HG02852 (cell line): Measurements from ENCODE around the gene XG.
"Not testable (repeated sequence)": the region's sequence is repeated elsewhere in the genome, so short reads cannot be mapped to it uniquely, and the experiment has no call there.

ENCODE experiments used
- ATAC-seq: cut with Tn5 transposase; IDR thresholded peaks from one replicate; pipeline ENCODE4 v1.9.1; 2021; ENCODE audit warnings: mild to moderate bottlenecking, moderate library complexity; ENCODE audit not compliant: unreplicated experiment

XG gene

DNA sequence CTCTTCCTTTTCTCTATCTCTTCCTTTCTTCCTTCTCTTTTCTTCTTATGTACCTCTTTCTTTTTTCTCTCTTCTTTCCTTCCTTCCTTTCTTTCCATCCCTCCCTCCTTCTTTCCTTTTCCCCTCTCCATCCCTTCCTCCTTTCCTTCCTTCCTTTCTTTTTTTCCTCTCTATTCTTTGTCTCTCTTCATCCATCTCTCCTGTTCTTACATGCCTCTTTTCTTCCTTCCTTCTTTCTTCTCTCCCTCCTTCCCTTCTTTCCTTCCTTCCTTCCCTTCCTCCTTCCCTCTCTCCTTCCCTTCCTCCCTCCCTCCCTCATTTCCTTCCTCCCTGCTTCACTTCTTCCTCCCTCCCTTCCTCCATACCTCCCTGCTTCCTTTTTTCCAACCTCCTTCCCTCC, 19.2 kb upstream of the XG start:
- no peak for ATAC-seq

DNA sequence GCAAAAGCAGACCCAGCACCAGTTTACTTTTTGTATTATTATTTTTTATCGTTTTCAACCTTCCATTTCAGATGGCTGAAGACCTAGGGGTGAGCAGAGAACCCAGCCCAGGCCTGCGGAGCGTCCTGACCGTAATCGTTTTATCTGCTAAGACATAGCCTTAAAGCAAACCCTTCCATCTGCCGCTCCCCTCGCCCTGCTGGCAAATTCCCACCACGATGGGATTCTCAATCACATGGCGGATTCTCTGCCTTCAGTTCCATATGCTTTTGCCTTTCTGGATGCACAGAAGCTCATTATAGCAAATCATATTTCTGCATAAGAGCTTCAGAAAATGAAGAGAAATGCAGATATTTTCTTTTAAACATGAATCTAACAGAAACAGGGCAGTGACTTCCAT, 18.6 kb upstream of the XG start:
- ATAC-seq: no peak

DNA sequence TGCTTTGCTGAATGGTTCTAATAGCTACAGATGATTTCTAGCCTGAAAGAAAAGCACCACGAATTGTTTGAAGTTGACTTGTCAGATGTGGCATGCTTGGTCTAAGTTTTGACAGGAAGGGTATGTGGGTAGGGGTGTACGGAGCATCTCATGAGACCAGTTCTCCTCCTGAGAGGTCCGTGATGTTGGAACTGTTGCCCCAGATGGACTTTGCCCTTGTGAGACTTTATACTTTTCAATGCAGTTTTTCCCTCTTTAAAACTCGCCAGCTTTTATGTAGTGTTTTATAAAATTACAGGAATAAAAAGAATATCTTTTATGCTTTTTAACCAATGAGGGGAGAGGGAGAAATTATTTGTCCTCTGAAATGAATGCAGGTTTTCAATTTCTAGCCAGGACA, 16.6 kb upstream of the XG start:
- ATAC-seq: no peak

DNA sequence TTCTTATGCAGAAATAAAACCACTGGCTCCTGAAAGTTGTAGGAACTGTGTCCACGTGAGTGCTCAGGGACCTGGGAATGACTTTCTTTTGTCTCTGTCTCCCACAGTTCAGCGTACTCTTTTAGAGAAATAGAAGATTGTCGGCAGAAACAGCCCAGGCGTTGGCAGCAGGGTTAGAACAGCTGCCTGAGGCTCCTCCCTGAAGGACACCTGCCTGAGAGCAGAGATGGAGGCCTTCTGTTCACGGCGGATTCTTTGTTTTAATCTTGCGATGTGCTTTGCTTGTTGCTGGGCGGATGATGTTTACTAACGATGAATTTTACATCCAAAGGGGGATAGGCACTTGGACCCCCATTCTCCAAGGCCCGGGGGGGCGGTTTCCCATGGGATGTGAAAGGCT, 11.2 kb upstream of the XG start:
- no peak for ATAC-seq

DNA sequence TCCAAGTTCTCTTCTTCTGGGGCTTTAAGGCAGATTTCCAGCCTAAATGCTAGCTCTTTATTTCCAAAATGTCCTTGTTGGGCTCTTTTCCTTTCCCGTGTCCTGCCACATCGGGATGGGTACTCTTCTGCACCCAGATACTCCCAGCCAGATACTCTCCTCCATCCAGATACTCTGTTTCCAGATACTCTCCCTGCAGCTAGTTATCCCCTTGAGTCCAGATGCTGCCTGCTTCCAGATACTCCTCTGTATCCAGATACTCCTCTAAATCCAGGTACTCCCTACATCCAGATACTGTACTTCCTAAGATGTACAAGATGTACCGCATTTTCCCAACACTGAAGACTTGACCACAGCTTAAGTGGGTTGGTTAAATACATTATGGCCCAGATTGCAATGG, 10.5 kb upstream of the XG start:
- ATAC-seq: no peak

DNA sequence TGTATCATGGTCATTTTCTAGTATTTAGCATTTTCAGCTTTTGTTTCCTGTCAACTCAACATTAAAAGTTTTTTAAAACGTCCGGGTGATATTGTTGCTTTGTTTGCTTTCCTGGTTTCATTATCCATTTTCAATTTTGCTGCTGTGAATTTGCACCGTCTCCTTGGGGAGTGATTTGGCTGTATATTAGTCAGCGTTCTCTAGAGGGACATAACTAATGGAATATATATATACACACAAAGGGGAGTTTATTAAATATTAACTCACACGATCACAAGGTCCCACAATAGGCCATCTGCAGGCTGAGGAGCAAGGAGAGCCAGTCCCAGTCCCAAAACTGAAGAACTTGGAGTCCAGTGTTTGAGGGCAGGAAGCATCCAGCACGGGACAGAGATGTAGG, 5.6 kb upstream of the XG start:
- not testable (repeated sequence) for ATAC-seq

DNA sequence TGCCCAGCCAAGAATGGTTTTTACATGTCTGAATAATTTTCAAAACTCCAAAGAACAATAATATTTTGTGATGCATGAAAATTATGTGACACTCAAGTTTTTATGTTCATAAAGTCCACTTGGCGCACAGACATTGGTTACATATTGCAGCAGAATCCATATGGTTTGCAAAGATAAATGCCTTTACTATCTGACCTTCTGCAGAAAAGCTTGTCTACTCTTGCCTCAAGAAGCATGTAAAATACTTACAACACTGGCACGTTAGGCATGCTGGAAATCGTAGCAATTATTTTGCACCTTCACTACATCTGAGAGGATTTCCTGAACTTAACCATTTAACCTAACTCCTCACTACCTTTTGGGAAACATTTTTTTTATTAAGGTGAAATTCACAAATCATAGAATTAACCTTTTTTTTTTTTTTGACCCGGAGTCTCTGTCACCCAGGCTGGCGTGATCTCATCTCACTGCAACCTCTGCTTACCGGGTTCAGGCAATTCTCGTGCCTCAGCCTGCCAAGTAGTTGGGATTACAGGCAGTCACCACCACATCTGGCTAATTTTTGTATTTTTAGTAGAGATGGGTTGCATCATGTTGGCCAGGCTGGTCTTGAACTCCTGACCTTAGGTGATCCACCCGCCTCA, 3.5 kb upstream of the XG start:
- no peak for ATAC-seq

DNA sequence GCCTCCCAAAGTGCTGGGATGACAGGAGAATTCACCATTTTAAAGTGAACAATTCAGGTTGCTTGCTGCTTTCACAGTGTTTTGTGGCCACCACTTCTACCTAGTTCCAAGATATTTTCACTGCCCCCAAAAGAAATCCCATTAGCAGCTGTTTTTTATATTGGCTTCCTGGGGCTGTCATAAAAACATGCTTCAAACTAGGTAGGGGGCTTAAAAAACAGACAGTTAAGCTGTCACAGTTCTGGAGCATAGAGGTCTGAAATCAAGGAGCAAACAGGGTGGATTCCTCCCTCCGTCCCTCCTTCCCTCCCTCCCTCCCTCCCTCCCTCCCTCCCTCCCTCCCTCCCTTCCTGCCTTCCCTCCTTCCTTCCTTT, 3.0 kb upstream of the XG start:
- ATAC-seq: no peak

DNA sequence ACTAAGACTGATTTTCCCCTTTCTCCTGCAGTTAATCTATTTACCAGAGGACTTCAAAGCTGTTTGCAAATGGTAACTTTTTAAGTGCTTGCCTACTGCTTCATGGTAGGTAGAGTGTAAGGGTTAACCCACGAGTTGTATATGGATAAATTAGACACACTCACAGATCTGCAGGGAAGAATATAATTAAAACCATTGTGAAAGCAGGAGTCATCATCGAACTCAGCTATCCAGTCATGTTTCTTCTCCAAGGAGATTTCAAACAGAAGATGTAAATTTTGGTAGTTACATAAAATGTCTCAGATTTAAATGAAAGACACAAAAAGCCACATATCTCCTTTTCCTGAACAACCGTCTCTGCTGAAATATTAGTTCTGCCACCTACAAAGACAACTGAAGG, 549 bp upstream of the XG start:
- ATAC-seq: no peak

DNA sequence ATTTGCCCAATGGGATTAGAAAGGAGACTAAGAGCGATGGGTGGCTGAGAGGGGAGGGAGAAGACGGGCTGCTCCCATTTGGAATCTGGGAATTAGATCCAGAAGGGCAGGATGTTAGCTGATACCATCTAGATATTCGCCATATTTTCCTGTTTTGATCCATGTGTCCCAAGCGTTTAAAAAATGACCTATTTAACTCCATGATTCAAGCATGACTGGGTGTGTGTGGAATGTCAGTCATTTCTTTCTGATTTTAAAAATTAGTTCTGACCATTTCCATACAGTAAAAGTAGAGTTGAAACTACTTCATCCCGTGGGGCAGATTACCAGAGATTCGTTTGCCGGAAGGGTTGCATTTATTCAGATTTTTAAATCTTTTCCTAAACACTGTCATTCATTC, 601 bp downstream of the XG start:
- ATAC-seq: not testable (repeated sequence)

DNA sequence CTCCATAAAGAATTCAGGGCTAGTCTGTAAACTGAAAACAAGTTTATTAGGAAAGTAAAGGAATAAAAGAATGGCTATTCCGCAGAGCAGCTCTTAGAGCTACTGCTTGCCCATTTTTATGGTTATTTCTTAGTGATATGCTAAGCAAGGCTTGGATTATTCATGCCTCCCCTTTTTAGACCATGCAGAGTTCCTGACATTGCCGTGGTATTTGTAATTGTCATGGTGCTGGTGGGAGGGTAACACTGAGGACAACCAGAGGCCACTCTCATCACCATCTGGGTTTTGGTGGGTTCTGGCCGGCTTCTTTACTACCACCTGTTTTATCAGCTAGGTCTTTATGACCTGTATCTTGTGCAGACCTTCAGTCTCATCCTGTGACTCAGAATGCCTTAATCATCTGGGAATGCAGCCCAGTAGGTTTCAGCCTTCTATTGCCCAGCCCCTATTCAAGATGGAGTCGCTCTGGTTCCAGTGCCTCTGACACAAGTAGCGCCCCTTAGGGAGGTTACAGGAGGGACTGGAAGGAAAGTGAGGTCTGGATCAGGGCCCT, 3.4 kb downstream of the XG start:
- ATAC-seq: not testable (repeated sequence)

DNA sequence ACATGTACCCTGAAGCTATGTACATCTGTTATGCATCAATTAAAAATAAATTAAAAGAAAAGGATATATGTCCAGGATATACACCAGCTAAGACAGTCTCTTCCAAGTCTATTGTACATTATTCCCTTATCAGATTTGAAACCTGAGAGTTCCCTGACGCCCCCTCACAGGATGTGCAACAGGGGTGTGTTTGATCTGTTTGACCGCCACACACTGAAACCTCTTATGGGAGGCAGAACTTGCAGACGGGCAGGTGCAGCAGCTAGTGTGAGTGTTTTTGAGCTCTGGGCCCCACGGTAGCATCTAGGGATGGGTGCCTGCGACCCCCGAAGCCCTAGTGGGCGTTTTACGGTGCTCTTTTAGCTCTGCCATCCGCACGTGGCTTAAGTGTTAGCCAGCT, 4.7 kb downstream of the XG start:
- ATAC-seq: no peak

DNA sequence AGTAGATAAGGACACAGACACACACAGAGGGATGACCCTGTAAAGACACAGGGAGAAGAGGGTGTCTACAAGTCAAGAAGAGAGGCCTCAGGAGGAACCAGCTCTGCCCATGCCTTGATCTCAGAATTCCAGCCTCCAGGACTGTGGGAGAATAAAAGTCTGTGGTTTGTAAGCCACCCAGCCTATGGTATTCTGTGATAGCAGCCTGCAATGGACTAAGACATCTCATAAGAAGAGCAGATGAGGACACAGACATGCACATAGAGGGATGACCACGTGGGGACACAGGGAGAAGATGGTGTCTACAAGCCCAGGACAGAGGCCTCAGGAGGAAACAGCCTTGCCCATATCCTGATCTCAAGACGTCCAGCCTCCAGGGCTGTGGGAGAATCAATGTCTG, 9.4 kb downstream of the XG start:
- no peak for ATAC-seq

DNA sequence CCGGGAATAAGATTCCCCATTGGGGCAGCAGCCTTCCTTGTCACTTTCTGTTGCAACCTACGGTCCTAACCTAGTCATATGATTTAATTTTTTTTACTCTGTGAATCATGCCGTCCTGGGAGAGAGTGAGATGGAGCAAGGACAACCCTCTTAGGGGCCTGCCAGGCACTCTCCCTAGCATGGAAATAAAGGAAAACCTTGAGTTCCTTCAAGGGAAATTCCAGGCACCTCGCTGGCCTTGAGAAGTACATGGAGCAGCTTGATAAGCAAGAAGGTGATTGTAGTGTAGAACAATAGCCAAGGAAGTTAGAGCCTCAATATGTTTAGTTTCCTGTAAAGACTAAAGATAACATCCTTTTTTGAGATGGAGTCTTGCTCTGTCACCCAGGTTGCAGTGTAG, 10.8 kb downstream of the XG start:
- ATAC-seq: not testable (repeated sequence)

DNA sequence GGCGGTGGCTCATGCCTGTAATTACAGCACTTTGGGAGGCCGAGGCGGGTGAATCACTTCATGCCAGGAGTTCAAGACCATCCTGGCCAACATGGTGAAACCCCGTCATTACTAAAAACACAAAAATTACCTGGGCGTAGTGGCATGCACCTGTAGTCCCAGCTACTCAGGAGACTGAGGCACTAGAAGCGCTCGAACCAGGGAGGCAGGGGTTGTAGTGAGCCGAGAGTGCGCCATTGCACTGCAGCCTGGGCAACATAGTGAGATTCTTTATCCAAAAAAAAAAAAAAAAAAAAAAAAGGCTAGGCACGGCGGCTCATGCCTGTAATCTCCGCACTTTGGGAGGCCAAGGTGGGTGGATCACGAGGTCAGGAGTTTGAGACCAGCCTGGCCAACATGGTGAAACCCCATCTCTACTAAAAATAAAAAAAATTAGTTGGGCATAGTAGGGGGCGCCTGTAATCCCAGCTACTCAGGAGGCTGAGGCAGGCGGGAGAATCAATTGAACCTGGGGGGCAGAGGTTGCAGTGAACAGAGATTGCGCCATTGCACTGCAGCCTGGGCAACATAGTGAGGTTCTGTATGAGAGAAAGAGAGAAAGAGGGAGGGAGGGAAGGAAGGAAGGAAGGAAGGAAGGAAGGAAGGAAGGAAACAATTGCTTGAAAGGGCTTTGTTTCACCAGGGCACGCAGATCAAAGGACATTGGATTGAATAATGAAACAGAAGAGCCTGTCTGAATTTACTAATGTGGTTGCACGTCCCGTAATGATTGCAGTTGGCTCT, 13.1 kb downstream of the XG start:
- not testable (repeated sequence) for ATAC-seq

DNA sequence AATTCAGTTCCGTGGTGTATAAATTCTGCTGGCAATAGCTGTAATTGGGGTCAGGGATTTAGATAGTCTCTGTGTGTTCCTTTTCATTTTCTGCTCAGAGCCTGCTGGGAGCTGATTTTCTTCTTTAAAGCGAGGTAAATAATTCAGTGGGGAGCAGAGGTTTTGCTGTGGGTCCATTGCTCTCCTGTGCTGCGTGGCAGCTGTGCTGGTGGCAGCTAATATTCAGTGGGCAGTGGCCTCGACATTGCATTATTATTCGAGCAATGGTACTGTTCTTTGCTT, 13.7 kb downstream of the XG start:
- no peak for ATAC-seq

DNA sequence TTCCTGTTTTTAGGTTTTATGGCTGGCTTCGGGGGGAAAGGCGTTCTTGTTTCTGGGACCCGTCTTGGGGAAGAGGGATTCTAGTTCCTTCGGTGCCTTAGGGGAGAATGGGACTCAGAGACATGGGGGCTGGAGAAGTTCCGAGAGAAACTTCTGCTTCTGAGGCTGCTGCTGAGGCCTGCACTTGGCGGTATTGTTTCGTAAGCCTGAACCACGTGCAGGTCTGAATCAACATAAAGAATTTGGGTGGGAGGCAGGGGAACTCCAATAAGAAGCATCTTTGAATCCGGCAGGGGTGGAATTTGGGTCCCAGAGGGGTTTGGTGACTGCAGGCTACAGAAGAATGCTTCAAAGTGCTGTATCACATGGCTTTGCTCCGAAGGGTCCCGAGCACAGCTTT, 15.1 kb downstream of the XG start:
- no peak for ATAC-seq

DNA sequence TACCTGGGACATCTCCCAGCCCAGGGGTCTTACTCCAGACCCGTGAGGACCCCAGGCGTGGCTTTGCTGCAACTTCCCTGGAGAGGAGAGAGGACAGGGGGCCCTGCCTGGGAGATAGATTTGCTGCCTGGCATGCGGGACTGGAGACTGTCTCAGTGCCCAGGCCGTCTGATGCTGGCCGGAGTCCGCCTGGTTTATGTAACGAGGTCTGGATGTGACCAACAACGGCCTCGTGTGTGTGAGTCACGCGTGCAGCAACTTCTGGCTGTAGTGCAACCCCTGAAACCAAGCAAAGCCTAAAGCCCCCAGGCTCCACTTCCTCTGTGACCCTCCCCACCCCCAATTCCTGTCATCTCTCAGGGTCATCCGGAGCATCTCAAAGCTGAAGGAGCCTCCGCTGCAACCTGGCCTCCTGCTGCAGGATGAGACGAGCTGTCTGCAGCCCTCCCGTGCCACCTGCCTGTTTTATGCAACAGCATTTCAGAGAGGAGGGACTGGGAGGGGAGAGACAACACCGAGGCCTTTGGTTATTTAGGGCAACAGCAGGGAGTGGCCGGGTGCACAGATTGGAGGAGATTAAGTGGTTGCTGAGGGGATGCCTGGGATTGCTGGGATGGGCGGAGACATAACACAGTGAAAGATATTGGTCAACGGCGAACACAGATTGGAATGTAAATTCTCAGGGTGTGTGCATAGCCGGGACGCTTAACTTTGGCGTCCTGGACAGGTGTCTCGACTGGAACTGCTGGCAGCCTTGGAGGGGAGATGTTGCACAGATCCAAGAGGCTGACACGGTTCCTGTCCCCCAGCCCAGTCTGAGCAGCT, 16.0 kb downstream of the XG start:
- ATAC-seq: no peak

DNA sequence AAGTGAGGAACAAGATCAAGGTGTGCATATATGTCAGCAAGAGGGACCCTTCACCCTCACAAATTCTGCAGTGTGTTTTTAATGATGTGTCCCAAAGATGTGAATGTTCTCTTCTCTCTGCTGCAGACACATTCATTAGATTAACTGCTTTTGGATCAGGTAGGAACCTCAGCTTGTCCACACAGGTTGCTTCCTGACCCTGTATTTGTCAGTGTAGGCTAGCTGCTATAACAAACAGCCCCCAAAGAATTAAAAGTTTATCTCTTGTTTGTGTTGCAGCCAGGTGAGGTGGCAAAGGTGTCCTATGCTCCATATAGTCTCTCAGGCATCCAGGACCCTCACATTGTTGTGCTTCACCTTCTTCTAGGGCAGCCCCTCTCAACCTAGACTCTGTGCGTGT, 17.8 kb downstream of the XG start:
- no peak for ATAC-seq

DNA sequence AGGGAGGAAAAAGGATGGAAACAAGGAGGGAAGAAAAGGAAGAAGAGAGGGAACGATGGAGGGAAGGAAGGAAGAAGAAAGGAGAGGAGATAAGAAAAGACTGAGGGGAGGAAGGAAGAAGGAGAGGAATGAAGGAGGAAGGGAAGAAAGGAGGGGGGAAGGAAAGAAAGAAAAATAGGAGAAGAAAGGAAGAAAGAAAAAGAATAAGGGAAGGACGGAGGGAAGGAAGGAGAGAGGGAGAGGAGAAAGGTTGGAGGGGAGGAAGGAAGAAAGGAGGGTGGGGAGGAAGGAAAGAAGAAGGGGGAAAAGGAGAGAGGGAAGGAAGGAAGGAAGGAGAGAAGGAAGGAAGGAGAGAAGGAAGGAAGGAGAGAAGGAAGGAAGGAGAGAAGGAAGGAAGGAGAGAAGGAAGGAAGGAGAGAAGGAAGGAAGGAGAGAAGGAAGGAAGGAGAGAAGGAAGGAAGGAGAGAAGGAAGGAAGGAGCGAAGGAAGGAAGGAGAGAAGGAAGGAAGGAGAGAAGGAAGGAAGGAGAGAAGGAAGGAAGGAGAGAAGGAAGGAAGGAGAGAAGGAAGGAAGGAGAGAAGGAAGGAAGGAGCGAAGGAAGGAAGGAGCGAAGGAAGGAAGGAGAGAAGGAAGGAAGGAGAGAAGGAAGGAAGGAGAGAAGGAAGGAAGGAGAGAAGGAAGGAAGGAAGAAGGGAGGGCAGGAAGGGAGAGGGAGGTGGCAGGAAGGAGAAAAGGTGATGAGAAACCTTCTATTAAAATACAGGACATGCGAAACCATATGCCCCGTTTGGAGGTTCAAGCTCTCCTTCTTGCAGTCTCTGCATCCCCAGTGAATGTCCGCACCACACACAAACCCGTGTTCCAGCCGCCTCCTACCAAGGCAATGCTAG, 21.6 kb downstream of the XG start:
- ATAC-seq: not testable (repeated sequence)

DNA sequence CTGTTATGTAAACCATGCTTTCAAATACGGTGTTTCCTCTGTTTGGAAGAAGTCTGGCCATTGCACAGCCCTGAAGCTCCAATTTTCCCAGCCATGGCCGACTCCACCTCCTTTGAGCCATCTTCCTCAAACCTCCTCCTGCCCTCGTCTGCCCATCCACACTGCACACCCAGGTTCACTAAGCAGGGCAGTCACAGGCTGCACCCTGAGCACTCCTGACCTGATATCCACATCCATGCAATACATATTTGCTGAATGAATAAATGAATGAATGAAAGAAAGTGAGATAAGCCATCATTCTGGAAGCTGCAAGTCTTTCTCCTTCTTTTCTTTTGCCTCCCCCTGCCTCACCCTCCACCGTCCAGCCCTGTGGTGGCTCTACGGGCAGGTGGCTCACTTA, 22.2 kb downstream of the XG start:
- no peak for ATAC-seq
